GM12865 (cell line): Measurements from ENCODE around the gene TAC3.
"Not testable (repeated sequence)": the region's sequence is repeated elsewhere in the genome, so short reads cannot be mapped to it uniquely, and the experiment has no call there.

Experiments
- DNase-seq: peaks from one replicate; pipeline ENCODE4 v3.0.0; 2010; ENCODE audit warnings: low read depth
- H3K4me3 ChIP-seq: 2 replicates; pipeline ENCODE4 v1.5.1; 2011; ENCODE audit warnings: mild to moderate bottlenecking, low read depth, low read length, control low read depth
- TF ChIP-seq, protein P1 (sequence below): IDR thresholded peaks from 2 replicates; pipeline ENCODE4 v1.5.1; 2011; ENCODE audit warnings: low read length, control low read depth, low read depth, inconsistent platforms; ENCODE audit not compliant: insufficient read depth; ENCODE audit errors: missing control alignments

TAC3 gene

DNA sequence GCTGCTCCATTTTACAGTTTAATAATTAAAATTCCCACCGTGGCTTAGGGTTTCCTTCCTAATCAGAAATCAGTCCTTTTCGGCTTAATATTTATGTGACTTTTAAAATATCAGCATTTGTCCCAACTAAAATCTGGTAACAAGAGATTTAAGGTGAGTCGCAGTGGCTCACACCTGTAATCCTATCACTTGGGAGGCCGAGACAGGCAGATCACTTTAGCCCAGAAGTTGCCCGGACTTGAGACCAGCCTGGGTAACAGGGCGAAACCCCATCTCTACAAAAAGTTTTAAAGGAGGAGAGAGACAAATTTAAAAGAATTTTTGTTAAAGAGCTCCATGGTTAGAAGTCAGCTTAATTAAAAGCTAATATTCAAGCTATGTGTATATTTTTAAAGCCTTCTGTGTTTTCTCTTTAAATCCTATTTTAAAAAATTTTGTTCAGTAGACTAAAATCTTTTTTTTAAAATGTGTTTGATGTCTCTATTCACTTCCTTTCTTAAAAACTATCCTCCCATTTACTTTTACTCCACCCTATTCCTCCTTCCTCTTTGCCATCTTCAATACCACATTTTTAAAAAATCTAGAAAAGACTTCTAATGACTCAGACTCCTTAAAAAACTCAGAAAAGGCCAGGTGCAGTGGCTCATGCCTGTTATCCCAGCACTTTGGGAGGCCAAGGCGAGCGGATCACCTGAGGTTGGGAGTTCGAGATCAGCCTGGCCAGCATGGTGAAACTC, 3.8 kb upstream of the TAC3 start:
- TF ChIP-seq, protein P1, sequence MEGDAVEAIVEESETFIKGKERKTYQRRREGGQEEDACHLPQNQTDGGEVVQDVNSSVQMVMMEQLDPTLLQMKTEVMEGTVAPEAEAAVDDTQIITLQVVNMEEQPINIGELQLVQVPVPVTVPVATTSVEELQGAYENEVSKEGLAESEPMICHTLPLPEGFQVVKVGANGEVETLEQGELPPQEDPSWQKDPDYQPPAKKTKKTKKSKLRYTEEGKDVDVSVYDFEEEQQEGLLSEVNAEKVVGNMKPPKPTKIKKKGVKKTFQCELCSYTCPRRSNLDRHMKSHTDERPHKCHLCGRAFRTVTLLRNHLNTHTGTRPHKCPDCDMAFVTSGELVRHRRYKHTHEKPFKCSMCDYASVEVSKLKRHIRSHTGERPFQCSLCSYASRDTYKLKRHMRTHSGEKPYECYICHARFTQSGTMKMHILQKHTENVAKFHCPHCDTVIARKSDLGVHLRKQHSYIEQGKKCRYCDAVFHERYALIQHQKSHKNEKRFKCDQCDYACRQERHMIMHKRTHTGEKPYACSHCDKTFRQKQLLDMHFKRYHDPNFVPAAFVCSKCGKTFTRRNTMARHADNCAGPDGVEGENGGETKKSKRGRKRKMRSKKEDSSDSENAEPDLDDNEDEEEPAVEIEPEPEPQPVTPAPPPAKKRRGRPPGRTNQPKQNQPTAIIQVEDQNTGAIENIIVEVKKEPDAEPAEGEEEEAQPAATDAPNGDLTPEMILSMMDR: no peak
- DNase-seq: no peak
- no peak overlapping the region for H3K4me3 ChIP-seq

DNA sequence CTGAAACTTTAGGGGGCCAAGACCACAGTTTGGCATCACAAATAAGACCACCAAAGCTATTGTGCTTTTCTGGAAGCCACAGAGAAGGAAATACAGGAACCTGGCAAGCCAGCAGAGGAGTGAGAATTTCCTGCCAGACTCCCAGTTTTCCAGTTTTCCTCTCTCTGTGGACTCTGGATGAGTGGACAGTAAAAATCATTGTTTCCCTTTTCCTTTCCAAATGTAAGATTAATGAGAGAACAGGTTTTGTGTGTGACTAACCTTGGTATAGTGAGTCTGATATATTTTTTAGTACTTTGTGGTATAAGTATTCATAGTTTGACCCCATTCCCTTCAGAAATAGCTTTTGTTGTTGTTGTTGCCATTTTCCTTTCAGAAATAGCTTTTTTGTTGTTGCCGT, 2.6 kb upstream of the TAC3 start:
- TF ChIP-seq, protein P1: no peak
- no peak overlapping the region for H3K4me3 ChIP-seq
- DNase-seq: no peak

DNA sequence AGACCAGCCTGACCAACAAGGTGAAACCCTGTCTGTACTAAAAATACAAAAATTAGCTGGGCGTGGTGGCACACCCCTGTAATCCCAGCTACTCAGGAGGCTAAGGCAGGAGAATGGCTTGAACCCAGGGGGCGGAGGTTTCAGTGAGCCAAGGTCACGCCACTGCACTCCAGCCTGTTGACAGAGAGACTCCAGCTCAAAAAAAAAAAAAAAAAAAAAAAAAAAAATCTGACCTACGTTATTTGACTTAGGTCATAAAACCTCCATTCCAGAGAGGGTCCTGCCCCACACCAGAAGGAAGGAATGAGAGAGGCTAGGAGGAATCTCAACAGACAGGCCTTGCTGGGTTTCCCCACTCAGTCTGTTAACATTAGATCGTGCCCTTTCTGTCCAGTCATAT, 2.0 kb upstream of the TAC3 start:
- not testable (repeated sequence) for DNase-seq, H3K4me3 ChIP-seq

DNA sequence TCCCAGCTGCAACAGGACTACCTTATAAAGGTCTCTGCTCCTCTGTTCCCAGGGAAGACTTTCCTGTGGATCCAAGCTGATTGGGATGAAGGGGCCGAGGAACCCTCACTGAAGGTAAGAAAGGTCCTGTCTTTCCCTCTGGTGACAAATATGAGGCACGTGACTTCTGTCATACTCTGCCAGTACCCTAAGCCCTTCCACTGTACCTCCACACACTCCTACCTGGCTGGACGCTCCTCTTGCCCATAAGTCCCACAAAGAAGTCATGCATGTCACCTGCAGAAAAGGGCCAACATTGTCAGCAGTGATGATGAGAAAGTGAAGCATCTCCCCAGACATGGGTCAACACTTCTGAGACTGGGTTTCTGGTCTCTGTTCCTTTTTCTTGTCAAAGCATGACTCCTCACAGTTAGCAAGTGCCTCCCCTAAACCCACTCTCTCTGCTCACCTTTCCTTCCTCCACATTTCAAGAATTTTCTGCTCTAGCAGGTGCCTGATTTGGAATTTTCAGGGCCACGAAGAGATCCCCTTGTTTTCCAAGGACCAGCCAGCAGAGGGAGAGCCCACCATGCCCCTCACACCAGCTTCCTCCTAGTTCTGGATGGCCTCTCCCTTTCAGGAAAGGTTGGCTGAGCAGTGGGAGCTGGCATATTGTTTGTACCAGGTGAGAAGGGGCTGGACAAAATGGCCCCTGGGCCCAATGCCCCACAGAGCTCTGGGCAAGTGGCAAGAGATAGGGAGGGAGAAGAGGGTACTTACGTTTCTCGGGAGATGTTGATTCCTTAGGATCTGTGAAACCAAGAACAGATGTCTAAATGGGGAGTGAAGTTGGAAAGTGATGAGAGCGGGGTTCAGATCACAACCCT, 3.5 kb downstream of the TAC3 start:
- peak; percentile 74 for DNase-seq
- H3K4me3 ChIP-seq: no peak overlapping the region

DNA sequence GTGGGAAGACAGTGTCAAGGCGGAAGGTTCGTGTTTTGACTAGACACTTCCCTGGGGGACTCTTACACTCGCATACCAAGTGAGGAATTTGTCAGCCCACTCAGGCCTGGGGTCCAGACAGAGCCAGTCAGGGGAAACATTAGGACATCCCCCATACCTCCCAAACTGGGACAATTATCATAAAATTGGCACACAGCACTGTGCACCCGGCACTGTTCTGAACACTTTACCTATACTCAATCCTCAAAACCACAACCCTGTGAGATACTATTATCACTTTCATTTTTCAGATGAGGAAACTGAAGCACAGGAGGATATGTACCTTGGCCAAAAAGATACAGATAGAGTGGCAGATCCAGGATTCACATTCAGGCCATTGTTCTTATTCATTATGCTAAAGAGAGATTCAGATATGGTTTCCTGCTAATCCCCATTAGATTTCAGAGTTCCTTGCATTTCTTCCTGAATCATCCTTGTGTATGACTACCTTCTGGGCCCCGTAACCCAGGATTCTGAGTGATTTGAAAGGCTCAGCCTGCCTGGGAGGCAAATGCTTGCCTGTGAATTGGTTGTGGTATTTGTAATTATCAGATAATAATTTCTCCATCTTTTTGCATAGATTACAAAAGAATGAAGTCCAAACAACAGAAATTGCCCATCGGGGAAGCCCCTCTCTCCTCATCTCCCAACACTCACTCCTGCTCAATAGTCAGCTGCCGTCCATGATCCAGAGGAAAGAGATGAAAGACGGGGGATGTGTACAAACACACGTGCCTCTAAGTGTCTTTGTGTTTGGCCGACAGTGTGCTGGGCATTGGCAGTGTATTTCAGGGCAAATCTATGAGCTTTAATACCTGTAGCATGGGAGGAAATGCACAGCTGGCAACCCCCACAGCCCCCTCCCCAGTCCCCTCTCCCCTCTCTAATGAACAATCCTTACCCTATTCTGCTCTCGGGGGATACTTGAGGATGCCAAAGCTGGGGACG, 4.6 kb downstream of the TAC3 start:
- DNase-seq: peak; percentile 45
- TF ChIP-seq, protein P1: no peak

More for the DNA sequence above, 3.5 kb downstream of the TAC3 start:
- TF ChIP-seq, protein P1: no peak

DNA sequence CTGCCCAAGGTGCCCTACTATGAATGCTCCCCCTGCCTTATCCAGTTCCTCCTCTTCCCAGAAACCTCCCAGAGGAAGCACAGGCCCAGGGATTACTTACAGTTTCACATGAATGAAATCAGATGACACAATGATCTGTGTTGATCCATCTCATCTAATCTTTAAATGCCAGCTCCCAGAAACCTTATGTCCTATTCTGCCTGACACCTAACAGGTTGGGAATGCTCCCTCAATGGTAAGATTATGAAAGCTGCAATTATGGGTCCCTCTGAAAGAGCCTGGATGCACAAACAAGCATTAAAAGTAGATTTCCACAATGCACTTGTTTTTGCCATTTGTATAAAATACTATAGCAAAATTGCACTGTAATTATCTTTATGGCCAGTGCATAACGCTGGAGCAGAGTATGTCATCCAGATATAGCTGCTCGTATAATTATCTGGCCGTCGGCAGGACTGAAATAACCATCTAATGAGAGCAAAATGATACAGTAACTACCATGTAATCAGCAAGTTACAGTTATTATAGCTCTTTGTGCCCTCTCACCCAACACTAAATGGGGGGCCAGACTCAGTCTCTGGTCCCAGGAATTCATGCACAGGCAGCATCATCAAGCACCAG, 5.6 kb downstream of the TAC3 start:
- no peak for DNase-seq
- no peak overlapping the region for H3K4me3 ChIP-seq
- TF ChIP-seq, protein P1: no peak

More for the DNA sequence above, 4.6 kb downstream of the TAC3 start:
- no peak overlapping the region for H3K4me3 ChIP-seq
